ENCODE measurements around the gene SEMA4C. TPM values are rescaled to one million over a fixed set of nuclear protein-coding genes. Genes with fewer than 3 reads are reported as not detected.

The SEMA4C gene
- total and polyA plus RNA-seq, 2 of the 4 experiments (the other 2 are of a cell fraction), result 15.8 to 24.3 TPM

GRCh38 chr2:96880891-96881273, 11.0 kb upstream of the SEMA4C start (continued):
- TF ChIP-seq CTCF (conservative IDR thresholded peaks at IDR 0.05; ENCODE audit: low read depth, low read length), result no peak

GRCh38 chr2:96879545-96880040, 9.7 kb upstream of the SEMA4C start:
- POLR2A ChIA-PET (ENCODE audit: unreplicated experiment), result no interaction called here
- Histone ChIP-seq H4K20me1 (ENCODE audit: insufficient read depth, low read length) (no peaks in the 10 kb centered on the region), H3K36me3 (ENCODE audit: control insufficient read depth, insufficient read depth, low read length) (no peaks in the 10 kb centered on the region), H3K23ac (ENCODE audit: low read depth, low read length) (no peak overlapping the region), H2AFZ (replicated peaks; ENCODE audit: low read length, poor library complexity) (no peak overlapping the region), H2AK5ac (ENCODE audit: low read depth, low read length) (no peak overlapping the region), H3K27me3 (ENCODE audit: control insufficient read depth, insufficient read depth, low read length) (peaks cover 17% of the 10 kb centered on the region; the same call in 1 of the 2 replicates), H2BK120ac (ENCODE audit: low read depth, low read length) (no peak overlapping the region), H2BK5ac (ENCODE audit: low read depth, low read length, poor library complexity, severe bottlenecking) (no peak overlapping the region), H3K9me3 (ENCODE audit: control insufficient read depth, insufficient read depth, low read length) (no peaks in the 10 kb centered on the region), H3K14ac (replicated peaks; ENCODE audit: low read depth, low read length) (no peak overlapping the region), H3K9ac (ENCODE audit: low read depth, low read length) (no peak overlapping the region), H2BK15ac (ENCODE audit: low read depth, low read length) (no peak overlapping the region), H3K56ac (ENCODE audit: extremely low read depth, insufficient read depth, low read length) (no peak overlapping the region), H2AK9ac (replicated peaks; ENCODE audit: low read depth, low read length, poor library complexity) (no peak overlapping the region), H3K4me2 (ENCODE audit: low read depth, low read length) (no peak overlapping the region), H3K4me3 (ENCODE audit: insufficient read depth, low read depth, low read length) (no peak overlapping the region), H4K5ac (ENCODE audit: low read depth, low read length) (no peak overlapping the region), H3K27ac (ENCODE audit: insufficient read depth, low read length) (no peak overlapping the region), H3K9me1 (ENCODE audit: insufficient read depth, low read length) (no peaks in the 10 kb centered on the region), H4K8ac (ENCODE audit: low read depth in 2 of 2, low read length in 2 of 2) (no peak overlapping the region), H3K18ac (ENCODE audit: low read depth, low read length) (no peak overlapping the region), H3K4ac (ENCODE audit: low read depth, low read length) (no peak overlapping the region), H3K4me1 (ENCODE audit: control insufficient read depth, insufficient read depth, low read length) (peaks cover 9% of the 10 kb centered on the region), H3K79me1 (ENCODE audit: low read depth in 1 of 2, low read length in 2 of 2) (no peaks in the 10 kb centered on the region), H2BK20ac (ENCODE audit: low read depth, low read length) (no peak overlapping the region), H4K91ac (ENCODE audit: insufficient read depth, low read depth, low read length) (no peak overlapping the region)
- in situ Hi-C loops (cut with MboI; ENCODE audit: low sequenced_read_pairs) (no loop called here), dilution Hi-C loops (cut with HindIII; ENCODE audit: low sequenced_read_pairs, unreplicated experiment) (no loop called here), intact Hi-C loops (cut with micrococcal nuclease) (no loop called here)
- BruUV-seq (replicated peaks), result no TSS peak
- DNase-seq (no peak), ATAC-seq (ENCODE audit: low read depth) (no peak)
- 87% methylated on average over 7 of the region's 18 CpGs; no CpG with 5 or more reads in 1 of the 2 experiments for WGBS, 2 experiments (ENCODE audit: extremely low coverage in 2 of 2, insufficient read length in 1 of 2)
- CTCF ChIA-PET, result interaction anchor here (0.6 kb wide), 1 partner anchor 233 kb away, joined by 3 read pairs; no protein-coding TSS in a partner anchor
- TF ChIP-seq MAZ (IDR thresholded peaks at IDR 0.05; ENCODE audit: borderline replicate concordance, low read depth, low read length) (no peak), RCOR1 (IDR thresholded peaks at IDR 0.05; ENCODE audit: insufficient replicate concordance, low read length) (no peak), CTCF (conservative IDR thresholded peaks at IDR 0.05; ENCODE audit: low read depth, low read length) (no peak), RFX5 (IDR thresholded peaks at IDR 0.05; ENCODE audit: low read depth, low read length) (no peak), POLR2A (IDR thresholded peaks at IDR 0.05; ENCODE audit: low read depth, low read length) (no peak), USF2 (IDR thresholded peaks at IDR 0.05; ENCODE audit: low read depth, low read length) (no peak), MXI1 (IDR thresholded peaks at IDR 0.05; ENCODE audit: borderline replicate concordance, low read depth, low read length) (no peak), MAFK (IDR thresholded peaks at IDR 0.05; ENCODE audit: low read depth, low read length) (no peak), RAD21 (IDR thresholded peaks at IDR 0.05; ENCODE audit: low read length) (no peak), ELK1 (IDR thresholded peaks at IDR 0.05; ENCODE audit: borderline replicate concordance, low read depth, low read length) (no peak)
